ENCODE data around the gene TMEM147.
A peak's percentile ranks its signal among the peaks of the same experiment; 100 is the strongest.

The TMEM147 gene

GRCh38 chr19:35521124-35521743 is 24.2 kb upstream of the TMEM147 start:
- no peak for DNase-seq

GRCh38 chr19:35522745-35523327 is 22.6 kb upstream of the TMEM147 start:
- no peak for DNase-seq

- DNase-seq = no peak
These were observed 21.1 kb upstream of the TMEM147 start for GRCh38 chr19:35524181-35524837.

GRCh38 chr19:35525873-35526272 is 19.6 kb upstream of the TMEM147 start:
- DNase-seq = no peak

- DNase-seq = no peak
These were observed 17.0 kb upstream of the TMEM147 start, which contains the start of gene SBSN for GRCh38 chr19:35528218-35529038. Gene SBSN, minus strand, starts transcription at chr19:35528311. Its CDS starts 30 bp downstream, at chr19:35528281.

- DNase-seq = no peak
These were observed 15.9 kb upstream of the TMEM147 start for GRCh38 chr19:35529241-35530218.

GRCh38 chr19:35531291-35531690 is 14.1 kb upstream of the TMEM147 start:
- no peak for DNase-seq

- no peak for DNase-seq
These were observed 12.1 kb upstream of the TMEM147 start, which contains the start of gene GAPDHS for GRCh38 chr19:35533201-35533821. Gene GAPDHS, plus strand, starts transcription at chr19:35533456. Its CDS starts 72 bp downstream, at chr19:35533528.

- DNase-seq = peak; percentile 46
These were observed 11.5 kb upstream of the TMEM147 start for GRCh38 chr19:35533822-35534392.

- DNase-seq = no peak
These were observed 10.5 kb upstream of the TMEM147 start for GRCh38 chr19:35534803-35535480.

- no peak for DNase-seq
These were observed 6.1 kb upstream of the TMEM147 start for GRCh38 chr19:35539314-35539713.

- no peak for DNase-seq
These were observed 5.6 kb upstream of the TMEM147 start for GRCh38 chr19:35539850-35540249.

GRCh38 chr19:35540356-35540927 is 5.0 kb upstream of the TMEM147 start:
- no peak for DNase-seq

GRCh38 chr19:35542209-35542608 is 3.2 kb upstream of the TMEM147 start:
- no peak for DNase-seq

GRCh38 chr19:35543280-35544109 is 1.9 kb upstream of the TMEM147 start:
- no peak for DNase-seq

GRCh38 chr19:35544110-35544802 is 1.2 kb upstream of the TMEM147 start:
- no peak for DNase-seq

- DNase-seq = peak; percentile 26
These were observed 492 bp downstream of the TMEM147 start for GRCh38 chr19:35545855-35546381.

GRCh38 chr19:35546532-35546931 is 1.1 kb downstream of the TMEM147 start:
- DNase-seq = no peak
